LNCaP clone FGC (cell line): ENCODE results near the gene NLRP2B.
A peak's percentile ranks its signal among the peaks of the same experiment; 100 is the strongest.

Experiments used
- DNase-seq: peaks from one replicate; pipeline ENCODE4 v3.0.0-alpha.2; 2011; ENCODE audit warnings: low read depth
- H3K4me3 ChIP-seq: 2 replicates; pipeline ENCODE4 v1.5.1; 2011; ENCODE audit warnings: mild to moderate bottlenecking, low read depth, low read length, control low read depth
- CTCF ChIP-seq: IDR thresholded peaks from 2 replicates; pipeline ENCODE4 v1.5.1; 2012; ENCODE audit warnings: mild to moderate bottlenecking; ENCODE audit not compliant: control insufficient read depth, insufficient read depth; ENCODE audit errors: extremely low read depth

Gene NLRP2B

GRCh38 chrX:57669961-57670360 lies 10.1 kb downstream of the NLRP2B start:
- DNase-seq: no peak
- no peak for TF ChIP-seq CTCF

DNA sequence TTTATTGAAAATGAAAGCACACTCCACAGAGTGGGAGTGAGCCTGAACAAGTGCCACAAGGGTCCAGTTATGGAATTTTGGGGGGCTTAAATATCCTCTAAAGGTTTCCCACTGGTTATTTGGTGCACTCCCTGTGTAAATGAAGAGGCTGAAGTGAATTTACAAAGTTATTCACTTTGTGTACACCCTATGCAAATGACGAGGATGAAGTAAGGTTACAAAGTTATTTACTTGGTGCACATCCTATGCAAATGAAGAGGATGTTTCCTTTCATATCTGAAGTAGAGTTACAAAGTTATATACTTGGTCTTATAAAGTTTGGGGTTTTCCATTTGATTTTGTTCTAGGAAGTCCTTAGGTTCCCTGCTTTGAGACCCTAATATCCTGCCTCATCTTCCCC lies 13.1 kb downstream of the NLRP2B start:
- TF ChIP-seq CTCF: no peak
- DNase-seq: no peak

More at GRCh38 chrX:57669961-57670360, 10.1 kb downstream of the NLRP2B start:
- no peak overlapping the region for H3K4me3 ChIP-seq

GRCh38 chrX:57655065-57655464 lies 25.0 kb downstream of the NLRP2B start:
- H3K4me3 ChIP-seq: no peak overlapping the region
- TF ChIP-seq CTCF: no peak
- no peak for DNase-seq

More for the DNA sequence above, 13.1 kb downstream of the NLRP2B start:
- no peak overlapping the region for H3K4me3 ChIP-seq

DNA sequence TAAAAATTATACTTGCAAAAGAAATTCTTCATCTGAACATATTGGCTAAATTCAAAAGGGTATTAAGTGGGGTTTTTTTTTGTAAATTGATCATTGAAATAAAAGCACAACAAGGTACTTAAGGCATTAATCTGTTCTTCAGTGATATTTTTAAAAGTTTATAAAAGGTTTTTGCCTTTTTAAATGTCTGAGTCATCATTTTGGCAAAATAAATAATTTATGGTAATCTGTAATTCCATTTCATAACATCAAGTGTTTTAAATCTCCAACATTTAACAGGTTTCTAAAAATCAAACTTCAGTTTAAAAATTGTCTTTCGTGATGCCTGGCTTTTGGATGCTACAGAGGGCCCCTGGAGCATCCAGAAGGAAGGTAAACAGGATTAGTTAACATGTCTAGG lies 27.4 kb downstream of the NLRP2B start:
- DNase-seq: no peak
- no peak for TF ChIP-seq CTCF
- H3K4me3 ChIP-seq: no peak overlapping the region

DNA sequence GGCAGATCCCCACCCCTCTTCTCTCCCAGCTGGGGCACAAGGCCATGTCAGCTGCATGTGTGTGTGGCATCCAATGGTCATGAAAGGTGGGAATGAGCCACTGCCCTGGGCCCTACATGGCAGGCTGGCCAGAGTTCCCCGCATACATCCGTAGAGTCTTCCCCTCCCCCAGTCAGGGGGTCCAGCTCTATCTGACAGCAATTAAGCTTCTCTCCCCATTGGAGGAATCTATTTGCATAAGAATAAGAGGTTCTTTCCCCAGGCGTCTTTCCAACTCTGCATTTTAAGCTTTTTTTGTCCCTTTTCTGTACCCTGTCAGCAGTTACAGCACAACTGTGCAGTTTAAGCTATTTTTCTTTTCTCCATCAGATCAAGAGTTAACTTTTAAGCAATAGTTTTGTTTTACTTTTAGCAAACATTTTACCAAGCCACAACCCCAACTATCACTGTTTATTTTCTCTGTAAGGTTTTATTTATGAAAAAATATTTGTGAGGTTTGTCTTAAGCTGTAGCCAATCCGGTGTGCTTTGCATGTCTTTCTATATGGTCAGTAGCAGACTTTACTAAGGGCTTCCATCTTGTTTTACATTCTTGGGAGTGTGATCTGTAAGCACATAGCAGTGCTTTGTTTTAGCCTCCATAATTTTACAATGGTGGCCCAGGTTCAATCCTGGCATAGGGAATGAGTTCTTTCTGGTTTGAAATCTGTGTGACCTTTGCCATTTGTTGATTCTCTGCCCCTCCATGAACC lies 28.7 kb downstream of the NLRP2B start:
- no peak for TF ChIP-seq CTCF
- DNase-seq: no peak
- H3K4me3 ChIP-seq: no peak overlapping the region

DNA sequence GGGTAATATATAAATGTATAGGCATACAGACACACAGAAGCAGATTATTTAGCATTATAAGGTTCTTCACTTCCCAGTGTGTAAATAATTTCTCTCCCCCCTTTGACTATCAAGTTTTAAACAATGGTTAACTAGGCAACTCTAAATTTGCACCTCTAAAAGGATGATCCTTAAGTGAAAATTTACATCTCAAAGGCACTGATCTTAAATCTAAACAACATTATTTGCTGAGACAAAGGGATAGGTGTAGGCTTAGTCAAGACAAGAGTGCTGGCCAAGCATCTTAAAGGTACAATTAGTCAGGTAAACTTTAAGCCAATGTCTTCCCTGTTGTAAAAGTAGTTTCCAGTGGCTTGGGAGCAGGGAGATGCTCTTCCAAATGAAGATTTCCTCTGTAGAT lies 33.0 kb downstream of the NLRP2B start:
- TF ChIP-seq CTCF: no peak
- no peak for DNase-seq
- H3K4me3 ChIP-seq: no peak overlapping the region

DNA sequence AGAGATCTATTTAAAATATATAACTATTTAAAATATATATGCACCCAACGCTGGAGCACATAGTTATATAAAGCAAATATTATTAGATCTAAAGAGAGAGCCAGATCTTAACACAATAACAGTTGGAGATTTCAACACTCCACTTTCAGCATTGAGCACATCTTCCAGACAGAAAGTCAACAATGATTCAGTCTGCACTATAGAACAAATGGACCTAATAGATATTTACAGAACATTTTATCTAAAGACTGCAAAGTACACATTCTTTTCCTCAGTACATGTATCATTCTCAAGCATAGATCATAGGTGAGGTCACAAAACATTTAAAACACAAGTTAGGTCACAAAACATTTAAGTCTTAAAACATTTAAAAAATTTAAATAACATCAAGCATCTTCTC lies 36.4 kb downstream of the NLRP2B start:
- peak; percentile 3 for DNase-seq
- no peak overlapping the region for H3K4me3 ChIP-seq
- no peak for TF ChIP-seq CTCF
